Measurements from ENCODE around the gene BCORL1.

Gene BCORL1

DNA sequence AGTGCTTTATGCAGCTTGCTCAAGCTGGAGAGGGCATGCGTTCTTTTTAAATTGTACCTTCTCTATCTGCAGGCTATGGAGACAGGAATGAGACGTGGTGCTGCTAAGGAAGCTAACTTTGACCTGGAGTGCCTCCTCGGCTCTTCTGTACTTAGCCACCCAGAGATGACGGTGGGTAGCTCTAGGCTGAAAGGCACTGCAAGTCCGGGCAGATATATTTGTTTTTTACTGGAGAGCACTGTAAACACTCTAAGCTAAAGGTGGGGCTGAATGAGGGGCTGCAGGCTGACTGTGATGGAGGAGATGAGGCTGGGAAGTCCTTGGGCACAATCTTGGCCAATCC lies 115.7 kb downstream of the BCORL1 start:
- DNase-seq, result no peak

DNA sequence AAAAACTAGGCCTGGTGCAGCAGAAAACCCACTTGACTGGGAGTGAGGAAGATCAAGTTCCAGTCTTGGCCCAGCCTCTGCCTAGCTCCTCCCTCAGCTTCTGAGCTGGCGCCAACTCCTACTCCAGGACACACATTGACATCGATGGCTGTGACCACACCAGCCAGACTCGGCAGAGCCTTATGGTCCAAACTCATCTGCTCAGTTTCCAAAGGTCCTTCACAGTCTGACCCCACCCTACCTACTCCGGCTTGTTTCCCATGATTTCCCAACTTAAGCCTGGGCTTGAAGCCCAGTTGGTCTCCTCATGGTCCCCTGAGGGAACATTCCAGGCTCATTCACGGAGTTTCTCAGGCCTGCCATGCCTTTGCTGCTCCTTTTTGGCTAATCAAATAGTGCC lies 117.7 kb downstream of the BCORL1 start:
- DNase-seq, result no peak

DNA sequence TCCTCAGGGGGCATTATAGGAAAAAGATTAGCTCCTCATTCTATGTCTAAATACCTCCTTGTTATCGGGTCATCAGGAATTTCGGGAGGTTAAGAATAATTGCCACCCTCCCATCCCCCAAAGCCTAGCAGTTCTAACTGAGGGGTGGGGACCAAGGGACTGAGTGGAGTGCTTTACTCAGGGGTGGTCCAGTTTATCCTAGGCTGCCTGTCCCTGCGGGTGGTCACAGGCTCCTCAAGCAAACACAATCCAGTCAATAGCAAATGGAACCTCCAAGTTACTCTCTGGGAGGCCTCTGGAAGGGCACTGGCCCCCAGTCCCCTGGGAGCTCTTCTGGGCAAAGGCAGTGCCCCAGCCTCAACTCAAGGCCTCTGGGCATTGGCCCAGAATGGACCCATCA lies 121.2 kb downstream of the BCORL1 start:
- no peak for DNase-seq

DNA sequence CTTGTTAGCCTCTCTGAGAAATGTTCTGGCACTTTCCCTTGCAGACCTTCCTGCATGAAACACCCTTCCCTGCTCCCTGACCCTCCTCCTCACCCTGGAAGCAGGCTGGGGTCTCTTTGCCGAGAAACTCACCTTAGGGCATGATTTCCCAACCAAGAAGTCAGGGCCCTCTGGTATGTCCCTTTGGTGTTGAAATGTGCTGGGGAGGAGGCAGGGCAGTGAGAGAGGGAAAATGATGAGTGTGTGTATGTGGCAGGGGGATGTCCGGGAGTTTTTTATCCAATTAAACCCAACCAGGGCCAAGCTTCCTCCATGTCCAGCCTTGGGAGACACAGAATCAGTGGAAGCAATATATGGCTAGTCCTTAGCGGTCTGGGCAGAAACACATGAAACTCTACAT lies 122.8 kb downstream of the BCORL1 start:
- DNase-seq, result no peak

DNA sequence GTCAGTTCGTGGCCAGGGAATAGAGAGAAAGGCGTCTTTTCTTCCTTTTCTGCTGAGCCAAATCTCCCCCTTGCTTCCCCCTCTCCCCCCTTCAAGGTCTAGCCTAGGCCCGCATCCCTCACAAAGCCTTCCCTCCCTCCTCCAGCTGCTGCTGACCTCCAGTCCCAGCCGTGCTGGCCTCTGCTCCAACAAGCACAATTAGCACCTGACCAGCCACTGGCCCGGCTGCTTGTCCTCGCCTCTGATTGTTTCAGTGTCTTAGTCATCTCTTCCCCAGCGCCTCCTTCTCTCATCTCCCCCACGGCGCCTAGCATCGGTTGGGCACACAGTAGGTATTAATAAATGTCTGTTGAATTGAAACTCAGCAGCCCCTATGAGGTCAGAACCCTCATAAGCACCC lies 123.6 kb downstream of the BCORL1 start:
- no peak for DNase-seq
